Body of pancreas (tissue), 4 donors: ENCODE data around the gene POLG.

Experiments used
- CTCF ChIP-seq, 7 experiments: fragments of 450-650 bp in 4 of 7; fragments of 200-600 bp in 3 of 7; sonication (generic) in 3 of 7; IDR thresholded peaks; one replicate each; pipeline ENCODE4 v1.5.1; 2016 to 2019; ENCODE audit warnings: antibody characterized with exemption in 7 of 7
- POLR2A ChIP-seq, 3 donors: fragments of 450-650 bp; IDR thresholded peaks; one replicate each; pipeline ENCODE4 v1.6.1; 2016; ENCODE audit warnings: antibody characterized with exemption in 3 of 3, mild to moderate bottlenecking in 2 of 3

- no peak for TF ChIP-seq CTCF (IDR thresholded peaks at IDR 0.05)
- TF ChIP-seq POLR2A (IDR thresholded peaks at IDR 0.05), result no peak
Observed at GRCh38 chr15:89305395-89305794, 29.2 kb downstream of the POLG start.
